Neutrophil (primary cell): ENCODE data around the gene STARD5.

ENCODE experiments used
- H3K27ac ChIP-seq: fragments of 200-600 bp; sonication (generic); 2 replicates; pipeline ENCODE4 v1.5.1; 2016; ENCODE audit warnings: mild to moderate bottlenecking, moderate library complexity
- H3K27me3 ChIP-seq: fragments of 200-600 bp; sonication (generic); 2 replicates; pipeline ENCODE4 v1.6.0; 2016; ENCODE audit warnings: mild to moderate bottlenecking
- H3K36me3 ChIP-seq: fragments of 200-600 bp; sonication (generic); 2 replicates; pipeline ENCODE4 v1.5.1; 2017
- H3K4me1 ChIP-seq, 2 experiments: fragments of 200-600 bp in 1 of 2; sonication (generic) in 1 of 2; 1 replicate in 1 of 2; 2 replicates in 1 of 2; pipeline versions ENCODE4 v1.5.1 to v1.6.1; 2013 to 2016; ENCODE audit warnings: low read depth in 1 of 2, low read length in 1 of 2, mild to moderate bottlenecking in 1 of 2, moderate library complexity in 1 of 2; ENCODE audit not compliant: control insufficient read depth in 1 of 2, insufficient read depth in 1 of 2
- H3K4me3 ChIP-seq, 2 experiments: fragments of 200-600 bp in 1 of 2; sonication (generic) in 1 of 2; 1 replicate in 1 of 2; 2 replicates in 1 of 2; pipeline ENCODE4 v1.5.1; 2013 to 2016; ENCODE audit warnings: low read depth in 1 of 2, low read length in 1 of 2, mild to moderate bottlenecking in 1 of 2, moderate library complexity in 1 of 2
- H3K9me3 ChIP-seq: fragments of 200-600 bp; sonication (generic); 2 replicates; pipeline ENCODE4 v1.5.1; 2016
- TF ChIP-seq, protein P1 (sequence below): fragments of 200-600 bp; sonication (generic); IDR thresholded peaks from 2 replicates; pipeline ENCODE4 v1.5.1; 2016; ENCODE audit warnings: antibody characterized with exemption

Gene STARD5

DNA sequence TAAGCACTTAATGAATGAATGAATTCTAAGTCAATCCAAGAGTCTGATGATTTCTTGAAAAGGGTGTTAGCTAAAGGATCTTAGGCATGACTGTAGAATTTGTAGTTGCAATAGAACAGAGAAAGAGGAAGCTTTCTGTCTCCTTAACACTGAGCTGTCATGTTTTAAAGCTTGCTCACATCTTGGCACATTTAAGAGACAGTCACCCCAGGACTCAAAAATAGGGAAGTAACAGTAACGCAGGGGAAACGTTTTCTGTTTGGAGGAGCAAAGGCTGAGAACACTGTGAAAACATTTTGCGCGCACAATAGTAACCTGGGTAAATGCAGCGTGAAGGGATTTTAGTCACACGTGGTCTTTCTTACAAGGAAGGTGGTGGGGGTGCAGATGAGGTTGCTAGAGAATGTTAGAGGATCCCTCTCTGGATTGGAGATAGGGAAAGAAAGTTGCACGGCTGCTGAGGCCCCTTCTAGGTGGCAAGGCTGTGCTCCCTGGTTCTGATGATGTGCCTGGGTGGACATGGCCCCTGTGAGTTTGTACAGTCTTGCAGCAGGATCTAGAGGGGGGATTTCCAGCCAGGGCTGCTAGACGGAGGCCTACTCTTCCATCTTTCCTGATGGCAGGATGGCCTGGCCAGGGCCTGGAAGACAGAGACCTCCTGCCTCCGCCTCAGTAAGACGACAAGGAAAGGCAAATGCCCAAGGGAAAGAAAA lies 12.0 kb downstream of the STARD5 start:
- TF ChIP-seq, protein P1, sequence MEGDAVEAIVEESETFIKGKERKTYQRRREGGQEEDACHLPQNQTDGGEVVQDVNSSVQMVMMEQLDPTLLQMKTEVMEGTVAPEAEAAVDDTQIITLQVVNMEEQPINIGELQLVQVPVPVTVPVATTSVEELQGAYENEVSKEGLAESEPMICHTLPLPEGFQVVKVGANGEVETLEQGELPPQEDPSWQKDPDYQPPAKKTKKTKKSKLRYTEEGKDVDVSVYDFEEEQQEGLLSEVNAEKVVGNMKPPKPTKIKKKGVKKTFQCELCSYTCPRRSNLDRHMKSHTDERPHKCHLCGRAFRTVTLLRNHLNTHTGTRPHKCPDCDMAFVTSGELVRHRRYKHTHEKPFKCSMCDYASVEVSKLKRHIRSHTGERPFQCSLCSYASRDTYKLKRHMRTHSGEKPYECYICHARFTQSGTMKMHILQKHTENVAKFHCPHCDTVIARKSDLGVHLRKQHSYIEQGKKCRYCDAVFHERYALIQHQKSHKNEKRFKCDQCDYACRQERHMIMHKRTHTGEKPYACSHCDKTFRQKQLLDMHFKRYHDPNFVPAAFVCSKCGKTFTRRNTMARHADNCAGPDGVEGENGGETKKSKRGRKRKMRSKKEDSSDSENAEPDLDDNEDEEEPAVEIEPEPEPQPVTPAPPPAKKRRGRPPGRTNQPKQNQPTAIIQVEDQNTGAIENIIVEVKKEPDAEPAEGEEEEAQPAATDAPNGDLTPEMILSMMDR: no peak
- peaks cover 93% of the 10 kb centered on the region for H3K36me3 ChIP-seq
- peaks cover 28 to 30% of the 10 kb centered on the region in 2 experiments for H3K4me1 ChIP-seq
- peak overlapping the region in 1 of 2 experiments; percentile 15 for H3K4me3 ChIP-seq
- no peaks in the 10 kb centered on the region for H3K9me3 ChIP-seq
- peak overlapping the region; percentile 96 for H3K27ac ChIP-seq
- H3K27me3 ChIP-seq: no peaks in the 10 kb centered on the region

- Histone ChIP-seq H3K27me3 (no peaks in the 10 kb centered on the region), H3K4me3 (no peak overlapping the region), H3K27ac (peak overlapping the region; percentile 96), H3K9me3 (no peaks in the 10 kb centered on the region), H3K4me1 (peaks cover 28 to 30% of the 10 kb centered on the region in 2 experiments), H3K36me3 (peaks cover 93% of the 10 kb centered on the region)
- TF ChIP-seq, protein P1: no peak
These were observed 13.5 kb downstream of the STARD5 start for GRCh38 chr15:81310480-81310879.

DNA sequence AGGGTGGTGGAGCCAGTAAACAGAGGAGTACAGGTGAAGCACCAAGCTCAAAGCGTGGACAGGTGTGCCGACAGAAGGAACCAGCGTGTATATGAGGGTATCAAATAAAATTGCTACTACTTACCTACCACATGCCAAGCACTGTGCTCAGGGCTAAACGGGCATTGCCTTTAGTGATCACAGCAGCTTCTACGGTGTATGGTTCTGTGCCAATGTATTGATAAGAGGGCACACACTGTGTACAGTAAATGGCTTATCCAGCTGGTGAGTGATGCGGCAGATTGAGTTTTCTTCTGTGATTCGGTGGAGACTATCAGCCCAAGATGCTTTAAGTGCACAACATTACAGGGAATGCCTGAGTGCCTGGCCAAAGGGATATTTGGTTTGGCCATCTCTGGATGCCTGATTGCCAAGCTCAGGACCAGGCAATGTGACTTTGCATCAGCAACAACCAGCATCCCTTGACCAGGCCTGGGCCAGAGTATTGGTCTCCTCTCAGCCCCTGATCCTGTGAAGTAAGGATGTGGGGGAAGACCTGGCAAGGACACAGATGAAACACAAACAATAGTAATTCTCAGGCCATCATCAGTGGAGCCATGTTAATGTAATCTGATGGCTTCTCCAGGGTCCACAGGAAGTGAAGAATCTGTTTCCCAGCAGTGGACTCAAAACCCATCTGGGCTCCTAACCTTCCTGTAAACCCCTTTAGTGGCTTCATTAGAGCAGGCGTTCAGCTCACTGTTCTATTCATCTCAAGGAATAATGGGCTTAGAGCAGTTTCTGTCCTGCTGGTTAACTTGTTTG lies 14.1 kb downstream of the STARD5 start:
- TF ChIP-seq, protein P1: no peak
- no peaks in the 10 kb centered on the region for H3K9me3 ChIP-seq
- H3K4me3 ChIP-seq: no peak overlapping the region
- H3K27me3 ChIP-seq: no peaks in the 10 kb centered on the region
- peak overlapping the region; percentile 96 for H3K27ac ChIP-seq
- peaks cover 93% of the 10 kb centered on the region for H3K36me3 ChIP-seq
- H3K4me1 ChIP-seq: peaks cover 32 to 36% of the 10 kb centered on the region in 2 experiments

GRCh38 chr15:81308260-81308659 lies 15.7 kb downstream of the STARD5 start:
- peaks cover 43 to 47% of the 10 kb centered on the region in 2 experiments for H3K4me1 ChIP-seq
- H3K27ac ChIP-seq: peak overlapping the region; percentile 96
- H3K36me3 ChIP-seq: peaks cover 93% of the 10 kb centered on the region
- no peaks in the 10 kb centered on the region for H3K9me3 ChIP-seq
- H3K27me3 ChIP-seq: no peaks in the 10 kb centered on the region
- no peak overlapping the region for H3K4me3 ChIP-seq
- TF ChIP-seq, protein P1: no peak

DNA sequence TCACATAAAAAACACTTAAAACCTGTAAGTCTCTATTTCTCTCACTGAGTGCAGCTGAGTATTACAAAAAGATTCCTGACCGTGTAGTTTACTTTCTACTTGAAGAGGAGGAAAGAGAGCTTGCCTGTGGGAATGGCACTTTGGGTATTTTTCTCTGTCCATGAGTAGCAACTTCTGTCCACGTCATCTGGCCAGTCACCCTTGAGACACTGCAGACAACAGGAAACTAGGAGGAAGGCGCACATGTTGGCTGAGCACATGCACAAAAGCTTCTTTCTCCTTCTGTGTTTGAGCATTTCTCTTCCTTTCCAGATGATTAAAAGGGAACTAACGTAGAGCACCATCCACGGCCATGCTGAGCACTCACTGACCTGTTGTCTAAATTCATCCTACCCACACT lies 19.7 kb downstream of the STARD5 start:
- TF ChIP-seq, protein P1: no peak
- no peak overlapping the region for H3K4me3 ChIP-seq
- peak overlapping the region; percentile 96 for H3K27ac ChIP-seq
- no peaks in the 10 kb centered on the region for H3K9me3 ChIP-seq
- no peaks in the 10 kb centered on the region for H3K27me3 ChIP-seq
- peaks cover 100% of the 10 kb centered on the region for H3K36me3 ChIP-seq
- peaks cover 59 to 62% of the 10 kb centered on the region in 2 experiments for H3K4me1 ChIP-seq
